Osteocyte (in vitro differentiated cells): Measurements from ENCODE around the gene RGS7. TPM values are rescaled to one million over a fixed set of nuclear protein-coding genes. Genes with fewer than 3 reads are reported as not detected.

Experiments used
- DNase-seq: peaks from one replicate; pipeline ENCODE4 v3.0.0; 2021; ENCODE audit warnings: mixed read lengths; ENCODE audit not compliant: unreplicated experiment; ENCODE audit errors: extremely low spot score
- H3K27ac Mint-ChIP-seq: one replicate; pipeline ENCODE4 v1.8.0; 2021; ENCODE audit warnings: mild to moderate bottlenecking, mixed read lengths; ENCODE audit not compliant: unreplicated experiment
- H3K27me3 Mint-ChIP-seq: one replicate; pipeline ENCODE4 v1.8.0; 2021; ENCODE audit warnings: mixed read lengths; ENCODE audit not compliant: unreplicated experiment
- H3K36me3 Mint-ChIP-seq: one replicate; pipeline ENCODE4 v1.8.0; 2021; ENCODE audit warnings: mixed read lengths; ENCODE audit not compliant: unreplicated experiment
- H3K4me1 Mint-ChIP-seq: one replicate; pipeline ENCODE4 v1.8.0; 2021; ENCODE audit warnings: mixed read lengths; ENCODE audit not compliant: unreplicated experiment
- H3K4me3 Mint-ChIP-seq: one replicate; pipeline ENCODE4 v1.8.0; 2021; ENCODE audit warnings: mild to moderate bottlenecking, moderate library complexity, mixed read lengths; ENCODE audit not compliant: unreplicated experiment
- H3K9me3 Mint-ChIP-seq: one replicate; pipeline ENCODE4 v1.8.0; 2021; ENCODE audit warnings: mixed read lengths; ENCODE audit not compliant: unreplicated experiment
- CTCF ChIP-seq: fragments of 200-600 bp; sonication (generic); IDR thresholded peaks from 2 replicates; pipeline ENCODE4 v1.5.0; 2021; ENCODE audit warnings: antibody characterized with exemption, mild to moderate bottlenecking, moderate library complexity
- total RNA-seq: library from RNA; stranded (reverse); gene quantifications from 2 replicates; pipeline ENCODE4 v1.2.1, GENCODE V29; 2021

Gene RGS7
- total RNA-seq, 1 donor from 2014 or later = 10.9 TPM

GRCh38 chr1:241270016-241270415 lies 87.0 kb downstream of the RGS7 start:
- no peak for DNase-seq
- Mint-ChIP-seq H3K36me3 (peaks cover 8% of the 10 kb centered on the region), H3K4me3 (no peak overlapping the region), H3K9me3 (peaks cover 22% of the 10 kb centered on the region), H3K27me3 (no peaks in the 10 kb centered on the region), H3K4me1 (peaks cover 11% of the 10 kb centered on the region), H3K27ac (no peak overlapping the region)
- TF ChIP-seq CTCF = no peak

GRCh38 chr1:241269116-241269515 lies 87.9 kb downstream of the RGS7 start:
- Mint-ChIP-seq H3K27ac (no peak overlapping the region), H3K36me3 (peaks cover 8% of the 10 kb centered on the region), H3K27me3 (no peaks in the 10 kb centered on the region), H3K9me3 (peaks cover 22% of the 10 kb centered on the region), H3K4me3 (no peak overlapping the region), H3K4me1 (peaks cover 11% of the 10 kb centered on the region)
- no peak for DNase-seq
- no peak for TF ChIP-seq CTCF

- peaks cover 3% of the 10 kb centered on the region for H3K36me3 Mint-ChIP-seq
- no peaks in the 10 kb centered on the region for H3K27me3 Mint-ChIP-seq
- H3K4me1 Mint-ChIP-seq = peaks cover 11% of the 10 kb centered on the region
- no peaks in the 10 kb centered on the region for H3K9me3 Mint-ChIP-seq
- no peak for TF ChIP-seq CTCF
- DNase-seq = no peak
- H3K27ac Mint-ChIP-seq = no peak overlapping the region
- no peak overlapping the region for H3K4me3 Mint-ChIP-seq
Measured at GRCh38 chr1:241266121-241266520, 90.9 kb downstream of the RGS7 start.

GRCh38 chr1:241265428-241265827 lies 91.6 kb downstream of the RGS7 start:
- Mint-ChIP-seq H3K4me1 (peaks cover 11% of the 10 kb centered on the region), H3K9me3 (no peaks in the 10 kb centered on the region), H3K27me3 (no peaks in the 10 kb centered on the region), H3K4me3 (no peak overlapping the region), H3K36me3 (peaks cover 3% of the 10 kb centered on the region), H3K27ac (no peak overlapping the region)
- no peak for DNase-seq
- no peak for TF ChIP-seq CTCF

- H3K4me1 Mint-ChIP-seq = peaks cover 11% of the 10 kb centered on the region
- H3K4me3 Mint-ChIP-seq = no peak overlapping the region
- DNase-seq = no peak
- no peaks in the 10 kb centered on the region for H3K27me3 Mint-ChIP-seq
- TF ChIP-seq CTCF = no peak
- H3K9me3 Mint-ChIP-seq = no peaks in the 10 kb centered on the region
- no peaks in the 10 kb centered on the region for H3K36me3 Mint-ChIP-seq
- no peak overlapping the region for H3K27ac Mint-ChIP-seq
Measured at GRCh38 chr1:241263346-241263745, 93.7 kb downstream of the RGS7 start.
